NCI-H146 treated with DMSO at 0.1 percent for 48 hours (cell line): ENCODE results near the gene MRPL9.
A peak's percentile ranks its signal among the peaks of the same experiment; 100 is the strongest.

Source experiments
- DNase-seq: peaks from one replicate; lab custom pipeline; 2025; ENCODE audit not compliant: unreplicated experiment; lab: John Stamatoyannopoulos, UW

Gene MRPL9

DNA sequence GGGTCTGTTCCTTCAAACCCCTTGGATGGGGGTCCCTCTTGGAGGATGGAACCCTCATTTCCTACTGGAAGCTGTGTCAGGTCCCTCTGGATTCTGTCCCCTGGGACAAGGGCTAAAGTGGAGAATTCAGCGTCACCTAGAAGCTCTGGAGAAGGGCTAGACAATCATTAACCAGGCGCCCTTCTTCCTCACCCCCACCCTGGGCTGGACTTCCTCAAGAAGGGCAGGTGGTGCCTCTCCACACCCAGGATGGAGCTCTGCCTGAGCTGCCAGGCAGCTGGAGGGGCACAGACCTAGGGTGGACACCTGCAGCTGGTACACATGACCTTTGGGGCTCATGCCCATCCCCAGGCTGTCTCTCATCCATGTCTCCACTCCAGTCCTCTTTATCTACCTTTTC is 50.3 kb downstream of the MRPL9 start:
- no peak for DNase-seq

DNA sequence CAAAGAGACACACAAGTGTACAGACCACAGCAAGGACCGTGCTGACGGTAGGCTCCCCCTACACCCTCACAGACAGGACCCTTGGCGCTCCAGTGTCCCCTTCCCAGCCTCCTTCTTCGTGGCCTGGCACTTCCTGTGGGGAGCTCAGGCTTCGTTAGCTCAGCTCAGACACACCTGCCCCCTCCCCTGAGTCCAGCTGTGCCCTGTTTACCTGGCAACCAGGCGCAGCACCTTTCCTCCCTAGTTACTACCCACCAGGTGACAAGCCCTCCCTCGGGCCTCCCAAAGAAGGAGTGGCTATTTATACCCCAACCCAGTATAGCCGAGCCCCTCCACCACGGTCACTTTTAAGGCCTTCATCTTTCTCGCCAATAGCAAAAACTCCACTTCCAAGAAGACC is 51.3 kb downstream of the MRPL9 start:
- peak; percentile 51 for DNase-seq

DNA sequence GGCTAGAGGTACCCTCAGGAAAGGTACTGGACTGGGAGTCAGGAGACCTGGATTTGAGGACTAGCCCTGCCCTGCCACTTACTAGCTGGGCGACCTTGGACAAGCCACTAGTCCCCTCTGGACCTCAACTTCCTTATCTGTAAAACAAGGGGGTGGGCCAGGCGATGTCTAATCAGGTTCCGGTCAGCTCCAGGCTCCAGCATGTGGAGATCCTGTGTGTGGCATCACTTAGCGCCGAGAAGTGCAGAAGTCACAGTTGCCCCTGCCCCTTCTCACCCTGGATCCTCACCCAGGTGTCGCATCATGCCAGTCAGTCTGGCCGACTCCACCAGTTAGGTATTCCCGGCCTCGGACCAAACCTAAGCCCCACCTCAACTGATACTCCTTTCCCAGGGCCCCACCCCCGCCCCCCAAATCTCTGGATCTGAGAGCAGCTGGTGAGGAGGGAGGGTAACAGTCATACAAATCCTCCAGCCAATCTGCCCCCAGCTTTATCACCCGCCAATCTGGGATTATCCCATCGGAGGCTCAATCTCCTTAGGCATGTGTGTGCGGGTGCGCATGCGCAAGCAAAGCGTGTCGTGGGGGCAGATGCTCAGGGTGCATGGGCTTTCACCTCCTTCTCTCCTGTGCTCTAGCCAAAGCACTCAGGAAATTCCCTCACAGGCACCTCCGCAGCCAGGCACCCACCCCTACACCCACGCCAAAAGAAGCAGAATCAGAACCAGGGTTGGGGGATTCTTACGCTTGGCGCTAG is 52.1 kb downstream of the MRPL9 start:
- DNase-seq, result no peak

DNA sequence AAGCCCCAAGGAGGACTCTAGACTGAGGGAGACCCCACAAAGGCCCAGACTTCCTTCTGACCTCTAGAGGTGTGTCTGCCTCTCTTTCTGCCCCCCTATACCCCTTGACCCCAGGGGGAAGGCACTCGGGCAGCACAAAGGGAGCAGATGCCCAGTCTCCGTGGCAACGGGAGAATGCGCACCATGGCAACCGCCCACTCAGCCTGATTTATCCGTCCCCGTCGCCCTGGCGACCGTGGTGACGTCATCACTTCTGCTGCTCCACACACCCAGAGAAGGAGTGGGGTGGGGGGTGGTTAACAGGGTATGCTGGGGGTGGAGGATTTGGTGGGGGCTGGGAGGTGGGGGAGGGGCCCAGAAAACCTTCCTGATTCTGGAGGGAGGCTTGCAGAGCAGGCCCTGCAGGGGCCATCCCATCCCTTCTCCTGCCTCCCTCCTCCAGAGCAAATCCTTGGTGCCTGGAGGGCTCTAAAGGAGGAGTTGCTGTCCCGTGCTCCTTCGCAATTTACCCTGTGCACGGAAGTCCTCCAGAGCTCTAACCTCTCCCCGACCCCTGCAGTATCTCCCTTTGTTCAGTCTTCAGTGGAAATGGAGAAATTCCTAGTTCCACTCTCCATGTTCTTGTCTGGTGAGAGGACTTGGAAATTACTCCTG is 53.0 kb downstream of the MRPL9 start:
- DNase-seq, result no peak
